K562 (cell line): Measurements from ENCODE around the gene UCP1. TPM values are rescaled to one million over a fixed set of nuclear protein-coding genes. Genes with fewer than 3 reads are reported as not detected.

Experiments
- BHLHE40 ChIP-seq: IDR thresholded peaks from 2 replicates; pipeline ENCODE4 v1.6.1; 2011; ENCODE audit warnings: low read length, improper control_type of control experiment
- DMBX1 ChIP-seq: fragments of 250-450 bp; sonication (Bioruptor Pico); IDR thresholded peaks from 2 replicates; pipeline ENCODE4 v1.8.0; 2022; ENCODE audit warnings: inconsistent platforms, mild to moderate bottlenecking, moderate library complexity, borderline replicate concordance
- GATA2 ChIP-seq: sonication (generic); formaldehyde crosslinking; IDR thresholded peaks from 2 replicates; pipeline ENCODE4 v1.4.0; 2020; ENCODE audit warnings: mild to moderate bottlenecking, missing genetic modification reagents
- HNRNPH1 ChIP-seq: fragments of 200-400 bp; formaldehyde crosslinking; optimal IDR thresholded peaks from 2 replicates; pipeline ENCODE3; 2017; ENCODE audit warnings: low read depth, mild to moderate bottlenecking, low read length, moderate library complexity
- KDM5B ChIP-seq: fragments of 200-600 bp; sonication (generic); IDR thresholded peaks from 2 replicates; pipeline ENCODE4 v1.6.1; 2012; ENCODE audit warnings: low read depth, mild to moderate bottlenecking, moderate library complexity, low read length, control low read depth, inconsistent platforms; ENCODE audit not compliant: insufficient replicate concordance
- LARP7 ChIP-seq: fragments of 450-650 bp; IDR thresholded peaks from 2 replicates; pipeline ENCODE4 v1.6.1; 2016
- NEUROD1 ChIP-seq: fragments of 150-350 bp; IDR thresholded peaks from 2 replicates; pipeline ENCODE4 v1.6.1; 2014; ENCODE audit warnings: borderline replicate concordance, low read length, low read depth; ENCODE audit not compliant: partially characterized antibody
- NFATC3 ChIP-seq: fragments of 450-650 bp; IDR thresholded peaks from 2 replicates; pipeline ENCODE4 v1.6.1; 2017; ENCODE audit warnings: mild to moderate bottlenecking
- NR2C1 ChIP-seq, 2 experiments: fragments of 450-650 bp; IDR thresholded peaks; 2 replicates each; pipeline ENCODE4 v1.6.1; 2017; ENCODE audit warnings: mild to moderate bottlenecking in 2 of 2, antibody characterized with exemption in 1 of 2, inconsistent platforms in 1 of 2, missing compliant biosample characterization in 1 of 2, missing genetic modification characterization in 1 of 2
- OTX1 ChIP-seq: fragments of 450-650 bp; formaldehyde crosslinking; IDR thresholded peaks from 2 replicates; pipeline ENCODE4 v1.4.0; 2022; ENCODE audit warnings: mild to moderate bottlenecking
- RBM17 ChIP-seq: fragments of 200-400 bp; formaldehyde crosslinking; IDR thresholded peaks from 2 replicates; pipeline ENCODE4 v1.6.1; 2017; ENCODE audit warnings: low read depth, mild to moderate bottlenecking, low read length, borderline replicate concordance
- RFX5 ChIP-seq: IDR thresholded peaks from 2 replicates; pipeline ENCODE4 v1.6.1; 2011; ENCODE audit warnings: low read depth, mild to moderate bottlenecking, improper control_type of control experiment, low read length
- SIN3A ChIP-seq, 2 experiments: fragments of 150-350 bp in 1 of 2; IDR thresholded peaks; 2 replicates each; pipeline ENCODE4 v1.6.1; 2011 to 2016; ENCODE audit warnings: borderline replicate concordance in 2 of 2, low read depth in 2 of 2, low read length in 2 of 2, mild to moderate bottlenecking in 2 of 2, moderate library complexity in 2 of 2; ENCODE audit not compliant: control insufficient read depth in 1 of 2
- STAT5A ChIP-seq: IDR thresholded peaks from 2 replicates; pipeline ENCODE4 v1.6.1; 2012; ENCODE audit warnings: low read length, inconsistent platforms, borderline replicate concordance
- TAF15 ChIP-seq: fragments of 200-400 bp; formaldehyde crosslinking; IDR thresholded peaks from 2 replicates; pipeline ENCODE4 v1.6.1; 2017; ENCODE audit warnings: mild to moderate bottlenecking, low read depth, low read length, moderate library complexity
- TEAD1 ChIP-seq, 2 experiments: fragments of 450-650 bp in 1 of 2; sonication (generic) in 1 of 2; formaldehyde crosslinking; IDR thresholded peaks; 2 replicates each; pipeline versions ENCODE4 v1.4.0 to v1.8.0; 2020 to 2022; ENCODE audit warnings: mild to moderate bottlenecking in 2 of 2, missing genetic modification reagents in 1 of 2
- ZNF121 ChIP-seq: sonication (generic); formaldehyde crosslinking; conservative IDR thresholded peaks from 2 replicates; pipeline ENCODE4 v1.8.0; 2022; ENCODE audit warnings: missing genetic modification reagents
- ZNF561 ChIP-seq: fragments of 450-650 bp; formaldehyde crosslinking; conservative IDR thresholded peaks from 2 replicates; pipeline ENCODE4 v1.4.0; 2020; ENCODE audit warnings: mild to moderate bottlenecking, moderate library complexity
- ZNF695 ChIP-seq: fragments of 450-650 bp; formaldehyde crosslinking; IDR thresholded peaks from 2 replicates; pipeline ENCODE4 v1.4.0; 2020; ENCODE audit warnings: mild to moderate bottlenecking, moderate library complexity
- polyA plus RNA-seq, 8 experiments: library from polyadenylated mRNA; depleted of rRNA in 4 of 8; stranded (reverse) in 5 of 8; unstranded in 3 of 8; fragments of >200 nt; fragmentation: Nextera tagmentation in 2 of 8; fragmentation: Illumina TruSeq in 1 of 8; extraction: Ambion mirVana in 2 of 8; extraction: Trizol in 1 of 8; gene quantifications; 2 replicates each; pipeline versions ENCODE4 v1.2.1 to v1.2.3, GENCODE V29; 2011 to 2014; ENCODE audit warnings: inconsistent platforms in 1 of 8, missing spikeins in 1 of 8
- total RNA-seq, 7 experiments: library from RNA; depleted of rRNA in 6 of 7; stranded (reverse); fragments of >200 nt in 6 of 7; fragmentation: Illumina TruSeq in 2 of 7; extraction: Trizol in 2 of 7; gene quantifications; 2 replicates each; pipeline versions ENCODE4 v1.2.1 to v1.2.3, GENCODE V29; 2011 to 2021; ENCODE audit warnings: low replicate concordance in 1 of 7
- TF ChIP-seq, protein P1 (sequence below): fragments of 450-650 bp; formaldehyde crosslinking; conservative IDR thresholded peaks from 2 replicates; pipeline ENCODE4 v1.4.0; 2022; ENCODE audit warnings: mild to moderate bottlenecking, missing genetic modification characterization
- TF ChIP-seq, protein P2 (sequence below), 2 experiments: fragments of 200-800 bp in 1 of 2; sonication (Bioruptor generic) in 1 of 2; sonication (generic) in 1 of 2; formaldehyde crosslinking in 1 of 2; IDR thresholded peaks in 1 of 2; conservative IDR thresholded peaks in 1 of 2; 2 replicates each; pipeline versions ENCODE4 v1.5.0 to v1.6.1; 2016 to 2020; ENCODE audit warnings: missing compliant biosample characterization in 1 of 2, missing genetic modification characterization in 1 of 2, missing genetic modification reagents in 1 of 2
- TF ChIP-seq, protein P3 (sequence below): fragments of 450-650 bp; IDR thresholded peaks from 2 replicates; pipeline ENCODE4 v1.6.1; 2016; ENCODE audit warnings: antibody characterized with exemption
- TF ChIP-seq, protein P4 (sequence below): sonication (generic); formaldehyde crosslinking; IDR thresholded peaks from 2 replicates; pipeline ENCODE4 v1.8.1; 2022; ENCODE audit warnings: missing genetic modification reagents

Gene UCP1
- total and polyA plus RNA-seq, 9 of the 15 experiments (the other 6 are each of a cell fraction or from before 2014, with no cell fraction given): not detected

DNA sequence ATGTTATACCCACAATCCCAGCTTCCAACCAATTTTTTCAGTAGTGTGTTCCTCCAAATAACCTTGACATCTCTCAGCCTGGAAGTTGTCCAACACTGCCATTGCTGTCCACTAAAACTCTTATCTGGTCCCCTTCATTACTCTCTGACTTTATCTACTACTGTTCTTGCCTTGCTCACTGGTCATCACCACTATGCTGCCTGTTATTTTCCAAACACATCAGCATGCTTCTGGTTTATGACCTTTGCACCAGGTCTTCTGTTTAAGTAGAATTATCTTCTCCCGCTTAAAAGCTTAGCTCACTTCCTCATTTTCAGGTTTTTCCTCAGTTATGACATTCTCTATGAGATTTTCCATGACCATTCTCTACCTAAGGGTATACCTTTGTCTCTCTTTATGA is 39.3 kb downstream of the UCP1 start (continued):
- peak; percentile 68 for TF ChIP-seq STAT5A
- TF ChIP-seq, protein P1, sequence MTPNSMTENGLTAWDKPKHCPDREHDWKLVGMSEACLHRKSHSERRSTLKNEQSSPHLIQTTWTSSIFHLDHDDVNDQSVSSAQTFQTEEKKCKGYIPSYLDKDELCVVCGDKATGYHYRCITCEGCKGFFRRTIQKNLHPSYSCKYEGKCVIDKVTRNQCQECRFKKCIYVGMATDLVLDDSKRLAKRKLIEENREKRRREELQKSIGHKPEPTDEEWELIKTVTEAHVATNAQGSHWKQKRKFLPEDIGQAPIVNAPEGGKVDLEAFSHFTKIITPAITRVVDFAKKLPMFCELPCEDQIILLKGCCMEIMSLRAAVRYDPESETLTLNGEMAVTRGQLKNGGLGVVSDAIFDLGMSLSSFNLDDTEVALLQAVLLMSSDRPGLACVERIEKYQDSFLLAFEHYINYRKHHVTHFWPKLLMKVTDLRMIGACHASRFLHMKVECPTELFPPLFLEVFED: no peak
- no peak for TF ChIP-seq KDM5B
- peak; percentile 38; the same call in 1 of the 2 replicates for TF ChIP-seq DMBX1 (CRISPR knock-in tag)
- TF ChIP-seq, protein P2, sequence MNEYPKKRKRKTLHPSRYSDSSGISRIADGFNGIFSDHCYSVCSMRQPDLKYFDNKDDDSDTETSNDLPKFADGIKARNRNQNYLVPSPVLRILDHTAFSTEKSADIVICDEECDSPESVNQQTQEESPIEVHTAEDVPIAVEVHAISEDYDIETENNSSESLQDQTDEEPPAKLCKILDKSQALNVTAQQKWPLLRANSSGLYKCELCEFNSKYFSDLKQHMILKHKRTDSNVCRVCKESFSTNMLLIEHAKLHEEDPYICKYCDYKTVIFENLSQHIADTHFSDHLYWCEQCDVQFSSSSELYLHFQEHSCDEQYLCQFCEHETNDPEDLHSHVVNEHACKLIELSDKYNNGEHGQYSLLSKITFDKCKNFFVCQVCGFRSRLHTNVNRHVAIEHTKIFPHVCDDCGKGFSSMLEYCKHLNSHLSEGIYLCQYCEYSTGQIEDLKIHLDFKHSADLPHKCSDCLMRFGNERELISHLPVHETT (CRISPR knock-in tag; conservative IDR thresholded peaks at IDR 0.05 in 1 of 2, IDR thresholded peaks at IDR 0.05 in 1 of 2): 0 out of 4 replicates have a peak, but pooled peaks of 1 of the 2 experiments have one; percentile 19
- TF ChIP-seq TAF15: no peak
- TF ChIP-seq ZNF121: no peak
- no peak for TF ChIP-seq ZNF561 (CRISPR knock-in tag)
- TF ChIP-seq NEUROD1: no peak
- TF ChIP-seq OTX1 (CRISPR knock-in tag): no peak
- no peak for TF ChIP-seq LARP7
- no peak for TF ChIP-seq RBM17
- TF ChIP-seq BHLHE40: peak; percentile 46; the same call in 1 of the 2 replicates
- no peak for TF ChIP-seq RFX5
- TF ChIP-seq, protein P3, sequence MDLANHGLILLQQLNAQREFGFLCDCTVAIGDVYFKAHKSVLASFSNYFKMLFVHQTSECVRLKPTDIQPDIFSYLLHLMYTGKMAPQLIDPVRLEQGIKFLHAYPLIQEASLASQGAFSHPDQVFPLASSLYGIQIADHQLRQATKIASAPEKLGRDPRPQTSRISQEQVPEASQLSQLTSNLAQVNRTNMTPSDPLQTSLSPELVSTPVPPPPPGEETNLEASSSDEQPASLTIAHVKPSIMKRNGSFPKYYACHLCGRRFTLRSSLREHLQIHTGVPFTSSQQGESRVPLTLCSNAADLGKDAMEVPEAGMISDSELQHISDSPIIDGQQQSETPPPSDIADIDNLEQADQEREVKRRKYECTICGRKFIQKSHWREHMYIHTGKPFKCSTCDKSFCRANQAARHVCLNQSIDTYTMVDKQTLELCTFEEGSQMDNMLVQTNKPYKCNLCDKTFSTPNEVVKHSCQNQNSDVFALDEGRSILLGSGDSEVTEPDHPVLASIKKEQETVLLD: peak; percentile 80; the same call in 1 of the 2 replicates
- peak; percentile 78; the same call in 1 of the 2 replicates for TF ChIP-seq NFATC3
- TF ChIP-seq, protein P4, sequence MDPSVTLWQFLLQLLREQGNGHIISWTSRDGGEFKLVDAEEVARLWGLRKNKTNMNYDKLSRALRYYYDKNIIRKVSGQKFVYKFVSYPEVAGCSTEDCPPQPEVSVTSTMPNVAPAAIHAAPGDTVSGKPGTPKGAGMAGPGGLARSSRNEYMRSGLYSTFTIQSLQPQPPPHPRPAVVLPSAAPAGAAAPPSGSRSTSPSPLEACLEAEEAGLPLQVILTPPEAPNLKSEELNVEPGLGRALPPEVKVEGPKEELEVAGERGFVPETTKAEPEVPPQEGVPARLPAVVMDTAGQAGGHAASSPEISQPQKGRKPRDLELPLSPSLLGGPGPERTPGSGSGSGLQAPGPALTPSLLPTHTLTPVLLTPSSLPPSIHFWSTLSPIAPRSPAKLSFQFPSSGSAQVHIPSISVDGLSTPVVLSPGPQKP (CRISPR knock-in tag): no peak
- TF ChIP-seq NR2C1 (IDR thresholded peaks at IDR 0.05): peak; percentile 93
- peak; percentile 94 for TF ChIP-seq NR2C1 (tag; IDR thresholded peaks at IDR 0.05)
- no peak for TF ChIP-seq HNRNPH1
- TF ChIP-seq TEAD1 (CRISPR knock-in tag; IDR thresholded peaks at IDR 0.05): no peak
- TF ChIP-seq ZNF695 (CRISPR knock-in tag): no peak
- TF ChIP-seq GATA2 (CRISPR knock-in tag): peak; percentile 62; the same call in 1 of the 2 replicates
- no peak for TF ChIP-seq SIN3A (IDR thresholded peaks at IDR 0.05; ENCODE audit: borderline replicate concordance in 2 of 2, control insufficient read depth in 1 of 2, low read depth in 2 of 2, low read length in 2 of 2)
